Measurements from ENCODE around the gene PHC3. TPM values are rescaled to one million over a fixed set of nuclear protein-coding genes. Genes with fewer than 3 reads are reported as not detected.
"Not testable (repeated sequence)": the region's sequence is repeated elsewhere in the genome, so short reads cannot be mapped to it uniquely, and the experiment has no call there.

Gene PHC3
- total RNA-seq, 1 donor from 2014 or later: 84.4 TPM

DNA sequence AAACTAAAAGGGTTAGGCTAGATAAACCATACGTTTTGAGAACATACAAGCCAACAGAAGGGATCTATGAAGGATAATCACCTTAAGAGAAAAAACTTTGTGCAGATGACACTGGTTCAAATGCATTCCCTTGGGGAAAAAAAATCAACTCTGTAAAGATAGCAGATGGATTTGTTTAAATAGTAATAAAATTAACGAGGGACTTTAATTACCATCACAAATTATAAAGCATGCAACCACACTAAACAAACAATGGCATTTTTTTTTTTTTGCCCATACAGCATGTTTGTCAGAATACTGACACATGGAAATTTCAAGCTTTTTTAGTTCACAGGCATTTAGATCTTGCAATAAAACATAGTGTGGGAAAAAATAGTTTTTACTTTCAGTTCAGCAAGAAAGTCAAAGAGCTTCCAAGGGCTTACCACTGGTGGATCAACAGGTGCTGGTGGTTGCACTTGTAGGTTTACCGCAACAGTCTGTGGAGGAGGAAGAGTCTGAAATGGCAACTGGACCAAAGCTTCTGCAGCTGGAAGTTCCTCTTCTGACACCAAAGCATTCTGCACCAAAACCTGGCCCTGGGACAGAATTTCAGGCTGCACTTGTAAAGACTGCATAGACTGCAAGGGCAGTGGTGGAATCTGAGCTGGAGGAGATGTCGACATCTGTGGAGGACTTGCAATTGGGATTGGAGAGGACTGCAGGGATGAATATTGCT, 53.1 kb downstream of the PHC3 start:
- no peak for DNase-seq
- intact Hi-C loops (cut with DNase I): no loop called here
- TF ChIP-seq, protein P1, sequence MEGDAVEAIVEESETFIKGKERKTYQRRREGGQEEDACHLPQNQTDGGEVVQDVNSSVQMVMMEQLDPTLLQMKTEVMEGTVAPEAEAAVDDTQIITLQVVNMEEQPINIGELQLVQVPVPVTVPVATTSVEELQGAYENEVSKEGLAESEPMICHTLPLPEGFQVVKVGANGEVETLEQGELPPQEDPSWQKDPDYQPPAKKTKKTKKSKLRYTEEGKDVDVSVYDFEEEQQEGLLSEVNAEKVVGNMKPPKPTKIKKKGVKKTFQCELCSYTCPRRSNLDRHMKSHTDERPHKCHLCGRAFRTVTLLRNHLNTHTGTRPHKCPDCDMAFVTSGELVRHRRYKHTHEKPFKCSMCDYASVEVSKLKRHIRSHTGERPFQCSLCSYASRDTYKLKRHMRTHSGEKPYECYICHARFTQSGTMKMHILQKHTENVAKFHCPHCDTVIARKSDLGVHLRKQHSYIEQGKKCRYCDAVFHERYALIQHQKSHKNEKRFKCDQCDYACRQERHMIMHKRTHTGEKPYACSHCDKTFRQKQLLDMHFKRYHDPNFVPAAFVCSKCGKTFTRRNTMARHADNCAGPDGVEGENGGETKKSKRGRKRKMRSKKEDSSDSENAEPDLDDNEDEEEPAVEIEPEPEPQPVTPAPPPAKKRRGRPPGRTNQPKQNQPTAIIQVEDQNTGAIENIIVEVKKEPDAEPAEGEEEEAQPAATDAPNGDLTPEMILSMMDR (IDR thresholded peaks at IDR 0.05): no peak
- no peak for ATAC-seq
- no peaks in the 10 kb centered on the region for H3K9me3 ChIP-seq
- H3K36me3 ChIP-seq: peaks cover 43% of the 10 kb centered on the region
- no peak overlapping the region for H3K4me3 ChIP-seq
- H3K27me3 ChIP-seq: no peaks in the 10 kb centered on the region
- H3K27ac ChIP-seq: no peak overlapping the region
- no peaks in the 10 kb centered on the region for H3K4me1 ChIP-seq

DNA sequence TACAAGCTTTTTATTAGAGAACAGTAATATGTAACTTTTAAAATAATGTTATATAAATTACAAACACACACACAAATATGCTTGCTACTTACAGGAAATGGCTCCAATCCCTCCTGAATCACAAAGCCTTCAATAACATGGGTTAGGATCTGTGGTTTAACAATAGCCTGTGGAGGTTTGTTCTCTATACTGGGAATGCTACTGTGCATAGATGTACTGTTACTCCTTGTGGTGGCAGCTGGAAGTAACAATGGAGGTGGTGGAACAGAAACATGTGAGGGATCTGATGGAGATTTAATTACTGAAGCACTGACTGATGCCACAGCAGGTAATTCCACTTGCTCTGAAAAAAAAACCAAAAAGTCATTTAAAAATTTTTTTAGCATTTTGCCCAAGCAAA, 64.4 kb downstream of the PHC3 start:
- ATAC-seq (no peak), DNase-seq (no peak)
- Histone ChIP-seq H3K36me3 (peaks cover 98% of the 10 kb centered on the region), H3K4me1 (no peaks in the 10 kb centered on the region), H3K27ac (no peak overlapping the region), H3K4me3 (no peak overlapping the region), H3K9me3 (no peaks in the 10 kb centered on the region), H3K27me3 (no peaks in the 10 kb centered on the region)
- intact Hi-C loops (cut with DNase I): no loop called here
- TF ChIP-seq, protein P1 (IDR thresholded peaks at IDR 0.05): no peak

DNA sequence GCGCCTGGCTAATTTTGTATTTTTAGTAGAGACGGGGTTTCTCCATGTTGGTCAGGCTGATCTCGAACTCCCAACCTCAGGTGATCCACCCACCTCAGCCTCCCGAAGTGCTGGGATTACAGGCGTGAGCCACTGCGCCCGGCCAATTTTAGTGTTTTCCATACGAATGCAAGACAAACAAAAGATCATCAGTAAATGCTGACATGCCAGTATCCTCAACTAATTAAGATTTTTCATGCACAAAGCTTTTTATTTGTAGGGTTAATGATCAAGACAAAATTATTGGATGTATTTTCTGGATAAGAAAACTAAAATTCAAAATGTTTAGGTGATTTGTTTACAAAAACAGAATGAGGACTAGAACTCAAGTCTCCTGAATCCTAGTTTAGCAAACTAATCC, 67.4 kb downstream of the PHC3 start:
- H3K36me3 ChIP-seq: peaks cover 90% of the 10 kb centered on the region
- H3K9me3 ChIP-seq; H3K27ac ChIP-seq; H3K4me3 ChIP-seq; ATAC-seq; intact Hi-C loops (cut with DNase I); H3K27me3 ChIP-seq; DNase-seq; H3K4me1 ChIP-seq: not testable (repeated sequence)

DNA sequence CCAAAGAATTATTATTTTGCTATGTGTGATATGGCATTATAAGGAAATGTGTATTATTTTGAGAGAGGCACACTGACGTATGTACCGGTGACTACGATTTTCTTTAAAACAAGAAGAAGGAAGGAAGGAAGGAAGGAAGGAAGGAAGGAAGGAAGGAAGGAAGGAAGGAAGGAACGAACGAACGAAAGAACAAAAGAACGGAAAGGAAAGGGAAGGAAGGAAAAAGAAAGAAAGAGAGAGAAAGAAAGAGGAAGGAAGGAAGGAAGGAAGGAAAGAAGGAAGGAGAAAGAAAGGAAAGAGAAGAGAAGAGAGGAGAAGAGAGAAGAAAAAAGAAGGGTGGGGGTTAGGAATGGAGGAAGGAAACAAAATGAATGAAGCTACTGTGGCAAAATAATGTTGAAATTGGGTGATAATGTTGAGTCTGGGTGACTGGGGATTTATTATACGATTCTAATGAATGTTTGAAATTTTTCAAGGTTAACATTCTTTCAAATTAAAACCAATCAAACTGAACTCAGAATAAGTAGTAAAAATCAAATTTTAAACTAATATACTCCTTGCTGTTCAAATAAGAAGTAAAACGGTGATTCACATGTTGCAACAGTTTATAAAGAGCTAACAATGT, 70.3 kb downstream of the PHC3 start:
- Histone ChIP-seq H3K27me3 (no peaks in the 10 kb centered on the region), H3K4me3 (no peak overlapping the region), H3K4me1 (no peaks in the 10 kb centered on the region), H3K27ac (no peak overlapping the region), H3K36me3 (peaks cover 70% of the 10 kb centered on the region), H3K9me3 (no peaks in the 10 kb centered on the region)
- TF ChIP-seq, protein P1 (IDR thresholded peaks at IDR 0.05): no peak
- ATAC-seq (no peak), DNase-seq (no peak)
- intact Hi-C loops (cut with DNase I): no loop called here

DNA sequence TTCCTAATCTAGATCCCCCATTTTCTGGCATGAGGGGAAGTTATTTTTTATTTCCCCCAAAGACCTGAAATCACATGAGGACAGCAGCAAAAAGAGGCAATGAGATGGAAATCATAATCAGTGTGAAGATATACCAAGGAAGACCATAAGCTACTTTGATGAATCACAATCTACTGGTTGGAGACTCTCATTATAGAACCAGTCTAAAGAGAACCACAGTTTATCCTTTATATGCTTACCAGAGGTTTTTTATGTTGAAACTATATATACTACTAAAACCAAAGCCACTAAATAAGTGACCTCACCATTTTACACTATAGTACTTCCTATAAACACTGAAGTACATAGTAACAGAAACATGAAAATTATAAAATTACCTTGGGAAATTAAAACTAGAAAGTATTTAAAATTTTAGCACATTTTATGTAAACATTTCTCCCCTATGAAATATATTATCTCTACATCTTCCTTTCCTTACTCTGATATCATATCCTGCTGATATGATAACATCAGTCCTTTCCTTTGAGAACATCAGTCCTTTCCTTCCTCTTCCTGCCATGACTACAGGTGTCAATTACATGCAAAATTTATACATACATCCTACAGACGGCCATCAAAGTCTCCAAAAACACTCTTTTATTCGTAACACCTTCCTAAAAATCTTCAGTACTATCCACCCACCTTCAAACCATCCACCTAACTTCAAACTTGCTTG, 71.8 kb downstream of the PHC3 start:
- DNase-seq (no peak), ATAC-seq (no peak)
- no peaks in the 10 kb centered on the region for H3K9me3 ChIP-seq
- H3K36me3 ChIP-seq: peaks cover 67% of the 10 kb centered on the region
- no peak overlapping the region for H3K4me3 ChIP-seq
- TF ChIP-seq, protein P1 (IDR thresholded peaks at IDR 0.05): no peak
- intact Hi-C loops (cut with DNase I): no loop called here
- no peaks in the 10 kb centered on the region for H3K4me1 ChIP-seq
- H3K27ac ChIP-seq: no peak overlapping the region
- H3K27me3 ChIP-seq: no peaks in the 10 kb centered on the region

DNA sequence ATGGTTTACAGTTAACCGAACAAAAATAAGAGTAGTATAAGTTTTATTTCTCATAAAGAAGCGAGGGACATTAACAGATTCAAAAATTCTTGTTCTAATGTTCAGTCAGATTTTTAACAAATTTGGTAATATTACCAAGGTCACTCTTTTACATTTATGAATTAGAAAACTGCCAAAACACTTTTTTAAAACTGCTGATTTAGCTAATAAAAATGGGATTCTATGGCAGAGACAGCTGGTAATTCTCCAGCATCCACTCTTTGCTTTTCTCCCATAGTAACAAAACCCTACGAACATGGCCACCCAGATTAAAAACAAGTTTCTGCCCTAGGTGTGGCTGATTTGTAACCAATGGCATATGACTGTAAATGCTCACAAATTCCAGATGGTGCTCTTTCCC, 72.6 kb downstream of the PHC3 start:
- no peaks in the 10 kb centered on the region for H3K4me1 ChIP-seq
- TF ChIP-seq, protein P1 (IDR thresholded peaks at IDR 0.05): no peak

More for the DNA sequence above, 72.6 kb downstream of the PHC3 start:
- intact Hi-C loops (cut with DNase I): no loop called here
- ATAC-seq: no peak
- DNase-seq: no peak
- Histone ChIP-seq H3K9me3 (no peaks in the 10 kb centered on the region), H3K4me3 (no peak overlapping the region), H3K27me3 (no peaks in the 10 kb centered on the region), H3K27ac (no peak overlapping the region), H3K36me3 (peaks cover 59% of the 10 kb centered on the region)

Data from upper lobe of right lung (tissue), 1 donor.